HEK293 (cell line): ENCODE measurements around the gene FALEC.

Experiments used
- BCL11A ChIP-seq: fragments of 450-650 bp; formaldehyde crosslinking; IDR thresholded peaks from 2 replicates; pipeline ENCODE4 v1.5.1; 2016; ENCODE audit warnings: low read depth, missing biosample characterization, missing genetic modification characterization
- HOXC10 ChIP-seq: sonication (generic); formaldehyde crosslinking; IDR thresholded peaks from 2 replicates; pipeline ENCODE4 v1.8.1; 2023; ENCODE audit warnings: mild to moderate bottlenecking, missing genetic modification reagents
- IKZF3 ChIP-seq: fragments of 450-650 bp; IDR thresholded peaks from 2 replicates; pipeline ENCODE4 v1.5.0; 2018; ENCODE audit warnings: missing biosample characterization, mild to moderate bottlenecking, missing genetic modification characterization, moderate library complexity
- KLF1 ChIP-seq: fragments of 450-650 bp; formaldehyde crosslinking; IDR thresholded peaks from 2 replicates; pipeline ENCODE4 v1.5.1; 2016; ENCODE audit warnings: missing biosample characterization, missing genetic modification characterization
- KLF7 ChIP-seq: fragments of 450-650 bp; formaldehyde crosslinking; IDR thresholded peaks from 2 replicates; pipeline ENCODE4 v1.5.1; 2016; ENCODE audit warnings: missing biosample characterization, missing genetic modification characterization, borderline replicate concordance
- KLF9 ChIP-seq: fragments of 450-650 bp; formaldehyde crosslinking; IDR thresholded peaks from 2 replicates; pipeline ENCODE4 v1.5.1; 2016; ENCODE audit warnings: missing biosample characterization, missing genetic modification characterization, low read depth
- SP2 ChIP-seq: fragments of 450-650 bp; formaldehyde crosslinking; IDR thresholded peaks from 2 replicates; pipeline ENCODE4 v1.5.1; 2016; ENCODE audit warnings: missing biosample characterization, missing genetic modification characterization
- ZBTB21 ChIP-seq: fragments of 450-650 bp; formaldehyde crosslinking; IDR thresholded peaks from 2 replicates; pipeline ENCODE4 v1.5.1; 2017; ENCODE audit warnings: missing biosample characterization, missing genetic modification characterization
- ZBTB48 ChIP-seq: fragments of 450-650 bp; formaldehyde crosslinking; IDR thresholded peaks from 2 replicates; pipeline ENCODE4 v1.5.1; 2016; ENCODE audit warnings: missing biosample characterization, missing genetic modification characterization
- ZBTB7A ChIP-seq: fragments of 450-650 bp; formaldehyde crosslinking; IDR thresholded peaks from 2 replicates; pipeline ENCODE4 v1.5.1; 2016; ENCODE audit warnings: low read depth, missing biosample characterization, missing genetic modification characterization
- ZEB2 ChIP-seq: fragments of 450-650 bp; formaldehyde crosslinking; IDR thresholded peaks from 2 replicates; pipeline ENCODE4 v1.5.1; 2016; ENCODE audit warnings: missing biosample characterization, missing genetic modification characterization
- ZFP69B ChIP-seq: fragments of 450-650 bp; formaldehyde crosslinking; IDR thresholded peaks from 2 replicates; pipeline ENCODE4 v1.5.1; 2016; ENCODE audit warnings: missing biosample characterization, missing genetic modification characterization
- ZNF112 ChIP-seq: fragments of 450-650 bp; formaldehyde crosslinking; IDR thresholded peaks from 2 replicates; pipeline ENCODE4 v1.5.0; 2017; ENCODE audit warnings: missing biosample characterization, missing genetic modification characterization
- ZNF138 ChIP-seq: fragments of 450-650 bp; formaldehyde crosslinking; IDR thresholded peaks from 2 replicates; pipeline ENCODE4 v1.5.1; 2016; ENCODE audit warnings: missing biosample characterization, missing genetic modification characterization, borderline replicate concordance
- ZNF155 ChIP-seq: fragments of 450-650 bp; formaldehyde crosslinking; IDR thresholded peaks from 2 replicates; pipeline ENCODE4 v1.5.1; 2016; ENCODE audit warnings: missing biosample characterization, missing genetic modification characterization
- ZNF157 ChIP-seq: fragments of 450-650 bp; formaldehyde crosslinking; IDR thresholded peaks from 2 replicates; pipeline ENCODE4 v1.5.1; 2016; ENCODE audit warnings: missing biosample characterization, missing genetic modification characterization
- ZNF184 ChIP-seq: fragments of 450-650 bp; IDR thresholded peaks from 2 replicates; pipeline ENCODE4 v1.5.1; 2018; ENCODE audit warnings: missing biosample characterization, mild to moderate bottlenecking, missing genetic modification characterization
- ZNF221 ChIP-seq: fragments of 450-650 bp; formaldehyde crosslinking; IDR thresholded peaks from 2 replicates; pipeline ENCODE4 v1.5.1; 2017; ENCODE audit warnings: missing biosample characterization, missing genetic modification characterization, borderline replicate concordance
- ZNF266 ChIP-seq: fragments of 450-650 bp; formaldehyde crosslinking; IDR thresholded peaks from 2 replicates; pipeline ENCODE4 v1.5.1; 2016; ENCODE audit warnings: missing biosample characterization, missing genetic modification characterization, low read depth
- ZNF292 ChIP-seq: fragments of 450-650 bp; formaldehyde crosslinking; IDR thresholded peaks from 2 replicates; pipeline ENCODE4 v1.5.1; 2016; ENCODE audit warnings: low read depth, missing biosample characterization, missing genetic modification characterization, borderline replicate concordance
- ZNF324 ChIP-seq: fragments of 450-650 bp; formaldehyde crosslinking; IDR thresholded peaks from 2 replicates; pipeline ENCODE4 v1.5.1; 2016; ENCODE audit warnings: missing biosample characterization, missing genetic modification characterization
- ZNF335 ChIP-seq: fragments of 450-650 bp; formaldehyde crosslinking; conservative IDR thresholded peaks from 2 replicates; pipeline ENCODE4 v1.5.1; 2016; ENCODE audit warnings: missing biosample characterization, missing genetic modification characterization
- ZNF341 ChIP-seq: fragments of 450-650 bp; formaldehyde crosslinking; IDR thresholded peaks from 2 replicates; pipeline ENCODE4; 2016; ENCODE audit warnings: low read depth, missing biosample characterization, missing genetic modification characterization
- ZNF350 ChIP-seq: fragments of 450-650 bp; formaldehyde crosslinking; IDR thresholded peaks from 2 replicates; pipeline ENCODE4 v1.5.0; 2017; ENCODE audit warnings: missing biosample characterization, mild to moderate bottlenecking, missing genetic modification characterization
- ZNF366 ChIP-seq: fragments of 450-650 bp; formaldehyde crosslinking; conservative IDR thresholded peaks from 2 replicates; pipeline ENCODE4 v1.5.1; 2016; ENCODE audit warnings: missing biosample characterization, missing genetic modification characterization
- ZNF530 ChIP-seq: fragments of 450-650 bp; formaldehyde crosslinking; IDR thresholded peaks from 2 replicates; pipeline ENCODE4 v1.5.1; 2016; ENCODE audit warnings: low read depth, missing biosample characterization, missing genetic modification characterization
- ZNF544 ChIP-seq: fragments of 450-650 bp; formaldehyde crosslinking; IDR thresholded peaks from 2 replicates; pipeline ENCODE4 v1.5.0; 2017; ENCODE audit warnings: missing biosample characterization, missing genetic modification characterization
- ZNF555 ChIP-seq: fragments of 450-650 bp; formaldehyde crosslinking; conservative IDR thresholded peaks from 2 replicates; pipeline ENCODE4 v1.5.1; 2017; ENCODE audit warnings: missing biosample characterization, mild to moderate bottlenecking, missing genetic modification characterization, inconsistent platforms
- ZNF561 ChIP-seq: fragments of 450-650 bp; IDR thresholded peaks from 2 replicates; pipeline ENCODE4 v1.5.1; 2018; ENCODE audit warnings: missing biosample characterization, missing genetic modification characterization, borderline replicate concordance
- ZNF600 ChIP-seq: fragments of 450-650 bp; formaldehyde crosslinking; IDR thresholded peaks from 2 replicates; pipeline ENCODE4 v1.5.1; 2016; ENCODE audit warnings: missing biosample characterization, missing genetic modification characterization
- ZNF654 ChIP-seq: fragments of 450-650 bp; formaldehyde crosslinking; IDR thresholded peaks from 2 replicates; pipeline ENCODE4 v1.5.1; 2016; ENCODE audit warnings: low read depth, missing biosample characterization, missing genetic modification characterization
- ZNF747 ChIP-seq: fragments of 450-650 bp; formaldehyde crosslinking; IDR thresholded peaks from 2 replicates; pipeline ENCODE4 v1.5.1; 2016; ENCODE audit warnings: missing biosample characterization, missing genetic modification characterization
- ZNF791 ChIP-seq: fragments of 450-650 bp; formaldehyde crosslinking; IDR thresholded peaks from 2 replicates; pipeline ENCODE4 v1.5.1; 2016; ENCODE audit warnings: missing biosample characterization, missing genetic modification characterization
- ZNF843 ChIP-seq: fragments of 450-650 bp; formaldehyde crosslinking; IDR thresholded peaks from 2 replicates; pipeline ENCODE4 v1.5.1; 2016; ENCODE audit warnings: missing biosample characterization, missing genetic modification characterization
- TF ChIP-seq, protein P1 (sequence below): fragments of 450-650 bp; IDR thresholded peaks from 2 replicates; pipeline ENCODE4 v1.5.1; 2018; ENCODE audit warnings: missing biosample characterization, mild to moderate bottlenecking, missing genetic modification characterization
- TF ChIP-seq, protein P2 (sequence below): fragments of 450-650 bp; IDR thresholded peaks from 2 replicates; pipeline ENCODE4 v1.5.1; 2018; ENCODE audit warnings: missing biosample characterization, missing genetic modification characterization
- TF ChIP-seq, protein P3 (sequence below): fragments of 450-650 bp; formaldehyde crosslinking; IDR thresholded peaks from 2 replicates; pipeline ENCODE4 v1.5.0; 2017; ENCODE audit warnings: missing biosample characterization, missing genetic modification characterization, borderline replicate concordance

FALEC gene

DNA sequence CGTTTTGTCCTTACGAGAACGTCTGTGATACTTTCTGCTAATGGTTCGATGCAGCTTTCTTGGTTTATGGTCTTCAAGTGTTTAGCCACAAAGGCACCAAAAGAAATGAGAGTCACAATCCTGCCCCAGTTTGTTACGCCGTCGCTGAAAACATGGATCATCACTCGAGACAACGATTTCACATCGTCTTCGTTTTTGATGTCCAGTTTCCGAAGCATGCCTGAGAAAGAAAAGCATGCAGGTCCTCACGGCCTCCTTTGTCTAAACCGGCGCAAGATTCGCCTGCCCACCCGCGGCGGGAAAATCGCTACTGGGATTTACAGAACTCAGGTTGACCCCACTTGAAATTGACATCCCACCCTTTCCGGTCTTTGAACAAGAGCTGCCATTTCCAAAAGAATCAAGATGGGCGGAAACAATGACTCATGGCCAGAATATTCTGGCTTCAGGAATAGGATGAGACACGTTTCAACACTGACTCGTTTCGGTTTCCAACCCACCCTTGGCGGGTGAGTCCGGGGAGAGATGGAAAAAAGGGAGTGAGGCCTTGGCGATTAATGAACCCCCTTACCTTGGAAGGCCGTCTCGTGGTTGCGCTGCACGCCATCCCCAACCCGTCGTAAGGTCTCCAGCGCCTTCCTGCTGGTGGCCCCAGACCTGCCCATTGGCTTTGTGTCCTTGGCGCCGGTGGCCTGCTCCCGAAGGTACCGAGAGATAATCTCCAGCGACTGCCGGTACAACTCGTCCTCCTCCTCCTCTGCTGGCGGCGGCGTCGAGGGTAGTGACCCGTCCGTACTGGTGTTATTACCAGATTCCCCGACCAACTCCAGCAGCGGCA is 62.9 kb downstream of the FALEC start (continued):
- TF ChIP-seq, protein P1, sequence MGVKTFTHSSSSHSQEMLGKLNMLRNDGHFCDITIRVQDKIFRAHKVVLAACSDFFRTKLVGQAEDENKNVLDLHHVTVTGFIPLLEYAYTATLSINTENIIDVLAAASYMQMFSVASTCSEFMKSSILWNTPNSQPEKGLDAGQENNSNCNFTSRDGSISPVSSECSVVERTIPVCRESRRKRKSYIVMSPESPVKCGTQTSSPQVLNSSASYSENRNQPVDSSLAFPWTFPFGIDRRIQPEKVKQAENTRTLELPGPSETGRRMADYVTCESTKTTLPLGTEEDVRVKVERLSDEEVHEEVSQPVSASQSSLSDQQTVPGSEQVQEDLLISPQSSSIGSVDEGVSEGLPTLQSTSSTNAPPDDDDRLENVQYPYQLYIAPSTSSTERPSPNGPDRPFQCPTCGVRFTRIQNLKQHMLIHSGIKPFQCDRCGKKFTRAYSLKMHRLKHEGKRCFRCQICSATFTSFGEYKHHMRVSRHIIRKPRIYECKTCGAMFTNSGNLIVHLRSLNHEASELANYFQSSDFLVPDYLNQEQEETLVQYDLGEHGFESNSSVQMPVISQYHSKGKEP (tag by site-specific recombination) = no peak
- TF ChIP-seq IKZF3 (peak; percentile 17; the same call in 1 of the 2 replicates), ZNF366 (tag by site-specific recombination) (peak; percentile 71), ZNF112 (tag by site-specific recombination) (no peak), ZNF138 (tag by site-specific recombination) (no peak), ZNF747 (no peak), ZBTB21 (0 out of 2 replicates have a peak, but pooled peaks have one; percentile 34), ZNF561 (no peak), KLF1 (peak; percentile 87), KLF7 (tag by site-specific recombination) (no peak), ZNF335 (tag by site-specific recombination) (peak; percentile 57), SP2 (peak; percentile 78), ZNF555 (tag by site-specific recombination) (no peak), ZNF530 (tag by site-specific recombination) (no peak), ZNF157 (tag by site-specific recombination) (no peak), ZEB2 (tag by site-specific recombination) (peak; percentile 67), ZNF600 (no peak; the same call in 1 of the 2 replicates), ZNF350 (tag by site-specific recombination) (no peak), ZNF341 (tag by site-specific recombination) (no peak), ZNF292 (tag by site-specific recombination) (no peak), BCL11A (peak; percentile 56; the same call in 1 of the 2 replicates), ZNF155 (no peak), ZNF843 (peak; percentile 34; the same call in 1 of the 2 replicates), ZBTB7A (tag by site-specific recombination) (no peak), ZNF544 (tag by site-specific recombination) (no peak), HOXC10 (no peak), ZNF184 (tag by site-specific recombination) (no peak), ZNF791 (tag by site-specific recombination) (no peak), ZNF221 (no peak), ZNF324 (tag by site-specific recombination) (peak; percentile 43; the same call in 1 of the 2 replicates), ZNF654 (no peak), ZFP69B (no peak), ZNF266 (tag by site-specific recombination) (no peak), KLF9 (tag by site-specific recombination) (0 out of 2 replicates have a peak, but pooled peaks have one; percentile 52), ZBTB48 (tag by site-specific recombination) (no peak)
- TF ChIP-seq, protein P2, sequence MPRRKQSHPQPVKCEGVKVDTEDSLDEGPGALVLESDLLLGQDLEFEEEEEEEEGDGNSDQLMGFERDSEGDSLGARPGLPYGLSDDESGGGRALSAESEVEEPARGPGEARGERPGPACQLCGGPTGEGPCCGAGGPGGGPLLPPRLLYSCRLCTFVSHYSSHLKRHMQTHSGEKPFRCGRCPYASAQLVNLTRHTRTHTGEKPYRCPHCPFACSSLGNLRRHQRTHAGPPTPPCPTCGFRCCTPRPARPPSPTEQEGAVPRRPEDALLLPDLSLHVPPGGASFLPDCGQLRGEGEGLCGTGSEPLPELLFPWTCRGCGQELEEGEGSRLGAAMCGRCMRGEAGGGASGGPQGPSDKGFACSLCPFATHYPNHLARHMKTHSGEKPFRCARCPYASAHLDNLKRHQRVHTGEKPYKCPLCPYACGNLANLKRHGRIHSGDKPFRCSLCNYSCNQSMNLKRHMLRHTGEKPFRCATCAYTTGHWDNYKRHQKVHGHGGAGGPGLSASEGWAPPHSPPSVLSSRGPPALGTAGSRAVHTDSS (tag by site-specific recombination) = no peak
- TF ChIP-seq, protein P3, sequence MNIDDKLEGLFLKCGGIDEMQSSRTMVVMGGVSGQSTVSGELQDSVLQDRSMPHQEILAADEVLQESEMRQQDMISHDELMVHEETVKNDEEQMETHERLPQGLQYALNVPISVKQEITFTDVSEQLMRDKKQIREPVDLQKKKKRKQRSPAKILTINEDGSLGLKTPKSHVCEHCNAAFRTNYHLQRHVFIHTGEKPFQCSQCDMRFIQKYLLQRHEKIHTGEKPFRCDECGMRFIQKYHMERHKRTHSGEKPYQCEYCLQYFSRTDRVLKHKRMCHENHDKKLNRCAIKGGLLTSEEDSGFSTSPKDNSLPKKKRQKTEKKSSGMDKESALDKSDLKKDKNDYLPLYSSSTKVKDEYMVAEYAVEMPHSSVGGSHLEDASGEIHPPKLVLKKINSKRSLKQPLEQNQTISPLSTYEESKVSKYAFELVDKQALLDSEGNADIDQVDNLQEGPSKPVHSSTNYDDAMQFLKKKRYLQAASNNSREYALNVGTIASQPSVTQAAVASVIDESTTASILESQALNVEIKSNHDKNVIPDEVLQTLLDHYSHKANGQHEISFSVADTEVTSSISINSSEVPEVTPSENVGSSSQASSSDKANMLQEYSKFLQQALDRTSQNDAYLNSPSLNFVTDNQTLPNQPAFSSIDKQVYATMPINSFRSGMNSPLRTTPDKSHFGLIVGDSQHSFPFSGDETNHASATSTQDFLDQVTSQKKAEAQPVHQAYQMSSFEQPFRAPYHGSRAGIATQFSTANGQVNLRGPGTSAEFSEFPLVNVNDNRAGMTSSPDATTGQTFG (tag by site-specific recombination) = no peak
